ACHN (cell line): ENCODE results near the gene C1S.

Experiments
- DNase-seq: peaks from one replicate; pipeline ENCODE4 v3.0.0-alpha.2; 2015
- in situ Hi-C: cut with HindIII; loops from 2 replicates; pipeline ENCODE4 v1.10.0; 2017; ENCODE audit warnings: low sequenced_read_pairs, low pct_ligation_motif_present, low pct_unique_long_range_greater_than_20kb

C1S gene

DNA sequence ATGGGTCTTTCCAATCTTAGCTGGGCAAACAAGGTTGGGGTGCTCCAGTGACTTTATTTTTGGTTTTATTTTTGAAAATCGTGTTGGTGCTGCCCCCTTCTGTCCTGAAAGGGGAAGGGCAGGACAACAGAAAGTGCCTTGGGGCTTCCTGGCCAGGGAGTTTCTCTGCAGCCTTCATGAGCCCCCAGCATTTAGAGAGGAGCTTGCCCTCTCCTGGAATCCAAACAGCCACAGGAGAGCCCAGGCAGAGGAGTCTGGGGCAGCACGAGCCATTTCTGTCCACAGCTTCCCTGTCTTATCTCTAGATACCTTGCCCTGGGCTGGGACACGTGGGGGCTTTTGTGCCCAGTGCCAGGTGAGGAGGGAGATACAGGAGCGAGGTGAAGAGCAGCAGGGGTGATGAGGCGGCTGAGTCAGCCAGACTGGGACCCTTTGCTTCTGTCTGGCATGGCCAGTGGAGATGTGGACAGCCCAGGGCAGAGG lies 52.9 kb downstream of the C1S start:
- peak; percentile 51 for DNase-seq
- in situ Hi-C loops: no loop called here

DNA sequence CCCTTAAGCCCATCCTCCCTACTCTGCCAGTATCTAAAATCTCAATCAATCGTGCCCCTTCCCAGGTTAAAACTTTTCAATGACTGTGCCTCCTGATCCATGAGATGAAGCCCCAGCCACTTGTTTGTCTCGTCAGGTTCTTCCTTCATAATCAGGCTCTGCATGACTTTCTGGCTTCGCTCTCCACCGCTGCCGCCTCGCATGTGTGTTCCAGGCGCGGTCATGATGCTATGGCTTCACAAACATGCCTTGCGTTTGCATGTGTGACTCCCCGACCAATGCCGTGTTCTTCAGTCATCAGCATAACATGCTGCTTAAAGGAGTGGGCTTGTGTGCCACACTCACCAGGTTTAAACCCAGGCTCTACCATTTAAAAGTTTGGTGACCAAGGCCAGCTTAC lies 53.5 kb downstream of the C1S start:
- no peak for DNase-seq
- in situ Hi-C loops: no loop called here

DNA sequence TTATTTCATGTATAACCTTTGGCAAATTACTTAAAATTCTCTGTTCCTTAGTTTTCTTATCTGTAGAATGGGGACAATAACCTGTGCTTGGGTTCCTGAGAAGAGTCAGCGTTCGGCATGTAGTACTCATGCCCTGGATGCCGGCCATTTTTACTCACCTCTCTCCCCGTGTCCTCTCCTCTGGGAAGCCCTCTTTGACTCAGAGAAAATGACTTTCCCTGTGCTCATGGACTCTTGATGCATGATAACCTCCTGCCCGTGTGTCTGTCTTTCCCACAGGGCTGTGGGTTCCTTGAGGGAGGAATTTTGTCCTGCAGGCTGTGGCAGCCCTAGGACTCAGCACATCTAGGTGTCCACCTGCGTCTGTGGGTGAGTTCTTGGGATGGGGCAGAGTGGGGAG lies 54.3 kb downstream of the C1S start:
- in situ Hi-C loops: no loop called here
- no peak for DNase-seq

GRCh38 chr12:7116196-7116595 lies 55.7 kb downstream of the C1S start:
- in situ Hi-C loops: no loop called here
- no peak for DNase-seq

- no peak for DNase-seq
- in situ Hi-C loops: no loop called here
Measured at GRCh38 chr12:7116916-7117315, 56.4 kb downstream of the C1S start.

GRCh38 chr12:7117670-7118069 lies 57.2 kb downstream of the C1S start:
- in situ Hi-C loops: no loop called here
- DNase-seq: no peak

DNA sequence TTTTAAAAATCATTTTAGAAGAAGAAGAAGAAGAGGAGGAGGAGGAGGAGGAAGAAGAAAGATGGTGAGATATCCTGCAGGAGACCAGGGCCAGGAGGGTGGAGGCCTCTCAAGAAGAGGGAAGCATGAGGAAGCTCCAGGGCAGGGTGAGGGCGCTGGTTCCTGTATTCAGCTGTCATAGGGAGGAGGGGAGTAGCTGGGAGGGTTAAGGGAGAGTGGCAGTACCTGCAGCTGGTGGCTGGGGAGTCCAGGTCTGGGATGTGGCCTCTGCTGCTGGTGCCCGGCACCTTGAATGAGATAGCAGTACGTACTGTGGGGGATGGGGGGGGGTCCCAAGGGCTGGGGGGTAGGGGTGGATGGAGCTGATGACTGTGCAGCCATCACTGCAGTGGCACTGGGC lies 58.4 kb downstream of the C1S start:
- in situ Hi-C loops: no loop called here

GRCh38 chr12:7120166-7120565 lies 59.6 kb downstream of the C1S start:
- in situ Hi-C loops: no loop called here

More for the DNA sequence above, 58.4 kb downstream of the C1S start:
- no peak for DNase-seq

More at GRCh38 chr12:7120166-7120565, 59.6 kb downstream of the C1S start:
- DNase-seq: no peak
